SK-N-SH (cell line): ENCODE data around the gene S100A2.

Experiments
- ELF1 ChIP-seq: IDR thresholded peaks from 2 replicates; pipeline ENCODE4 v1.4.0; 2012
- EP300 ChIP-seq, 2 experiments: IDR thresholded peaks; 2 replicates each; pipeline versions ENCODE4 v1.4.0 to v1.6.1; 2012; ENCODE audit warnings: borderline replicate concordance in 1 of 2, low read depth in 1 of 2, low read length in 1 of 2
- EZH2phosphoT487 ChIP-seq: fragments of 200-600 bp; sonication (generic); IDR thresholded peaks from 2 replicates; pipeline ENCODE4 v1.6.1; 2017; ENCODE audit warnings: low read depth, mixed run types, mild to moderate bottlenecking, antibody characterized with exemption, moderate library complexity, borderline replicate concordance
- GABPA ChIP-seq: IDR thresholded peaks from 2 replicates; pipeline ENCODE4 v1.4.0; 2012; ENCODE audit warnings: low read depth, mild to moderate bottlenecking
- MXI1 ChIP-seq: IDR thresholded peaks from 2 replicates; pipeline ENCODE4 v1.6.1; 2012; ENCODE audit warnings: mild to moderate bottlenecking, low read depth, low read length, improper control_type of control experiment
- SMC3 ChIP-seq: IDR thresholded peaks from 2 replicates; pipeline ENCODE4 v1.6.1; 2012; ENCODE audit warnings: low read depth, low read length, improper control_type of control experiment
- TAF1 ChIP-seq: IDR thresholded peaks from 2 replicates; pipeline ENCODE4 v1.6.1; 2012; ENCODE audit warnings: low read depth, mild to moderate bottlenecking, low read length, moderate library complexity, borderline replicate concordance
- TCF12 ChIP-seq: IDR thresholded peaks from 2 replicates; pipeline ENCODE4 v1.4.0; 2012
- TF ChIP-seq, protein P1 (sequence below): IDR thresholded peaks from 2 replicates; pipeline ENCODE4 v1.4.0; 2012; ENCODE audit warnings: low read depth, borderline replicate concordance
- TF ChIP-seq, protein P2 (sequence below): IDR thresholded peaks from 2 replicates; pipeline ENCODE4 v1.4.0; 2012; ENCODE audit warnings: low read depth
- TF ChIP-seq, protein P3 (sequence below): fragments of 200-600 bp; sonication (generic); IDR thresholded peaks from 2 replicates; pipeline ENCODE4 v1.6.1; 2017; ENCODE audit warnings: antibody characterized with exemption, mild to moderate bottlenecking, moderate library complexity

DNA sequence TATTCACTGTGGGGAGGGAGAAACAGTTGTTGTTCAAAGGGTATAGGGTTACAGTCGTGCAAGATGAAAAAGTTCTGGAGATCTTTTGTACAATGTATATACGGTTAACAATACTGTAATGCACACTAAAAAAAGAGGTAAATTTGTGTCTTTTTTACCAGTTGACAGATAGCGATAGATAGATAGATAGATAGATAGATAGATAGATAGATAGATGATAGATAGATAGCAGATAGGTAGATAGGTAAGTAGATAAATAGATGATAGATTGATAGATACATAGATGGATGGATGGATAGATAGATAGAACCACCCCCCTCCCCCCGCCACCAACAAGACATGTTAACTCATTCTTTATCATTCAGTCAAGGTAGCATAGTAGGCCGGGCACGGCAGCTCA is 37.1 kb upstream of the S100A2 start:
- TF ChIP-seq SMC3 (no peak), EP300 (IDR thresholded peaks at IDR 0.05; ENCODE audit: borderline replicate concordance in 1 of 2, low read depth in 1 of 2, low read length in 1 of 2) (no peak), EZH2phosphoT487 (no peak), TCF12 (no peak), ELF1 (no peak), GABPA (no peak), MXI1 (no peak), TAF1 (no peak)
- TF ChIP-seq, protein P1, sequence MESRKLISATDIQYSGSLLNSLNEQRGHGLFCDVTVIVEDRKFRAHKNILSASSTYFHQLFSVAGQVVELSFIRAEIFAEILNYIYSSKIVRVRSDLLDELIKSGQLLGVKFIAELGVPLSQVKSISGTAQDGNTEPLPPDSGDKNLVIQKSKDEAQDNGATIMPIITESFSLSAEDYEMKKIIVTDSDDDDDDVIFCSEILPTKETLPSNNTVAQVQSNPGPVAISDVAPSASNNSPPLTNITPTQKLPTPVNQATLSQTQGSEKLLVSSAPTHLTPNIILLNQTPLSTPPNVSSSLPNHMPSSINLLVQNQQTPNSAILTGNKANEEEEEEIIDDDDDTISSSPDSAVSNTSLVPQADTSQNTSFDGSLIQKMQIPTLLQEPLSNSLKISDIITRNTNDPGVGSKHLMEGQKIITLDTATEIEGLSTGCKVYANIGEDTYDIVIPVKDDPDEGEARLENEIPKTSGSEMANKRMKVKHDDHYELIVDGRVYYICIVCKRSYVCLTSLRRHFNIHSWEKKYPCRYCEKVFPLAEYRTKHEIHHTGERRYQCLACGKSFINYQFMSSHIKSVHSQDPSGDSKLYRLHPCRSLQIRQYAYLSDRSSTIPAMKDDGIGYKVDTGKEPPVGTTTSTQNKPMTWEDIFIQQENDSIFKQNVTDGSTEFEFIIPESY, result no peak
- TF ChIP-seq, protein P2, sequence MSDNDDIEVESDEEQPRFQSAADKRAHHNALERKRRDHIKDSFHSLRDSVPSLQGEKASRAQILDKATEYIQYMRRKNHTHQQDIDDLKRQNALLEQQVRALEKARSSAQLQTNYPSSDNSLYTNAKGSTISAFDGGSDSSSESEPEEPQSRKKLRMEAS, result no peak
- TF ChIP-seq, protein P3, sequence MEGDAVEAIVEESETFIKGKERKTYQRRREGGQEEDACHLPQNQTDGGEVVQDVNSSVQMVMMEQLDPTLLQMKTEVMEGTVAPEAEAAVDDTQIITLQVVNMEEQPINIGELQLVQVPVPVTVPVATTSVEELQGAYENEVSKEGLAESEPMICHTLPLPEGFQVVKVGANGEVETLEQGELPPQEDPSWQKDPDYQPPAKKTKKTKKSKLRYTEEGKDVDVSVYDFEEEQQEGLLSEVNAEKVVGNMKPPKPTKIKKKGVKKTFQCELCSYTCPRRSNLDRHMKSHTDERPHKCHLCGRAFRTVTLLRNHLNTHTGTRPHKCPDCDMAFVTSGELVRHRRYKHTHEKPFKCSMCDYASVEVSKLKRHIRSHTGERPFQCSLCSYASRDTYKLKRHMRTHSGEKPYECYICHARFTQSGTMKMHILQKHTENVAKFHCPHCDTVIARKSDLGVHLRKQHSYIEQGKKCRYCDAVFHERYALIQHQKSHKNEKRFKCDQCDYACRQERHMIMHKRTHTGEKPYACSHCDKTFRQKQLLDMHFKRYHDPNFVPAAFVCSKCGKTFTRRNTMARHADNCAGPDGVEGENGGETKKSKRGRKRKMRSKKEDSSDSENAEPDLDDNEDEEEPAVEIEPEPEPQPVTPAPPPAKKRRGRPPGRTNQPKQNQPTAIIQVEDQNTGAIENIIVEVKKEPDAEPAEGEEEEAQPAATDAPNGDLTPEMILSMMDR, result no peak
